Pancreas (tissue), 10 donors: Measurements from ENCODE around the gene STKLD1. TPM values are rescaled to one million over a fixed set of nuclear protein-coding genes. Genes with fewer than 3 reads are reported as not detected.

Experiments
- ATAC-seq, 4 donors: fragments of 200-7000 bp; cut with Tn5 transposase; one replicate each; pipeline versions ENCODE4 v1.8.0 to v1.9.1; 2020; ENCODE audit warnings: mild to moderate bottlenecking in 4 of 4, moderate library complexity in 4 of 4
- DNase-seq, 6 donors: peaks; one replicate each; pipeline ENCODE4 v3.0.0-alpha.2; 2020
- FAIRE-seq: peaks from 2 replicates; lab custom pipeline; 2012; peaks lifted over from hg19 to GRCh38; lab: Jason Lieb, UNC
- H3K27ac ChIP-seq, 4 donors: fragments of 200-600 bp; sonication (generic); 1 replicate in 3 of 4; 2 replicates in 1 of 4; pipeline versions ENCODE4 v1.5.0 to v1.8.0; 2020
- H3K27me3 ChIP-seq, 4 donors: fragments of 200-600 bp; one replicate each; pipeline ENCODE4 v1.8.0; 2021
- H3K36me3 ChIP-seq, 3 donors: fragments of 200-600 bp; sonication (generic) in 1 of 3; one replicate each; pipeline versions ENCODE4 v1.5.0 to v1.8.0; 2020 to 2021
- H3K4me1 ChIP-seq, 3 donors: fragments of 200-600 bp; one replicate each; pipeline ENCODE4 v1.8.0; 2021
- H3K4me3 ChIP-seq, 4 donors: fragments of 200-600 bp; sonication (generic) in 2 of 4; one replicate each; pipeline versions ENCODE4 v1.5.0 to v1.8.0; 2020 to 2021
- H3K9me3 ChIP-seq, 4 donors: fragments of 200-600 bp; one replicate each; pipeline ENCODE4 v1.8.0; 2021
- CTCF ChIP-seq, 4 donors: fragments of 200-600 bp; sonication (generic) in 3 of 4; IDR thresholded peaks; one replicate each; pipeline versions ENCODE4 v1.5.0 to v1.8.0; 2021; ENCODE audit warnings: antibody characterized with exemption in 4 of 4
- WGBS, 2 donors: extraction: QIAGEN DNeasy Blood & Tissue Kit; methylation state at CpG; one replicate each; pipeline ENCODE4 v1.1.7; 2013; 5-methylcytosine and 5-hydroxymethylcytosine counted together
- intact Hi-C, 3 donors: fragments of 100-400 bp; cut with DNase I; formaldehyde crosslinking; loops; one replicate each; pipeline versions ENCODE4 v1.11.1 to v1.14.2; 2022
- polyA plus RNA-seq, 2 donors: library from polyadenylated mRNA; stranded (reverse); fragments of 200-250 nt; gene quantifications; one replicate each; pipeline ENCODE4 v1.2.3, GENCODE V29; 2013
- total RNA-seq, 6 donors: library from RNA; stranded (reverse); fragmentation: NEBNext Ultra II Directional in 4 of 6; extraction: Animal tissue kit (Norgen Biotek cat#: 25700) in 4 of 6; gene quantifications; one replicate each; pipeline versions ENCODE4 v1.2.1 to v1.2.4, GENCODE V29; 2021 to 2023
- donor health status: healthy with polysubstance abuse.
- donor health status: DM: no; HTN: no; CAD: no; lungs with moderate emphysema.
- donor health status: DM: no; HTN: no; CAD: no.
- donor health status: control.
- donor health status: control.
- donor health status: Bipolar disorder and iron deficiency.
- donor health status: DM: yes; HTN: yes; CAD: no.
- donor health status: DM: no; HTN: no; CAD: no.
- donor health status: DM: no; HTN: no; CAD: no.
- donor health status: DM: yes; HTN: yes; CAD: no.

The STKLD1 gene
- total and polyA plus RNA-seq, 8 donors = 0.31 to 3.1 (median 0.76) TPM

GRCh38 chr9:133340256-133340655 lies 35.9 kb upstream of the STKLD1 start:
- Histone ChIP-seq H3K4me1 (no peaks in the 10 kb centered on the region), H3K27me3 (no peaks in the 10 kb centered on the region), H3K36me3 (peaks cover 0 to 35% (median 9%) of the 10 kb centered on the region in 3 donors), H3K27ac (no peak overlapping the region), H3K9me3 (no peaks in the 10 kb centered on the region), H3K4me3 (no peak overlapping the region)
- DNase-seq (peak in 1 of 6 donors; percentile 19), ATAC-seq (no peak), FAIRE-seq (no peak)
- no peak for TF ChIP-seq CTCF (IDR thresholded peaks at IDR 0.05)
- 76 to 86% methylated on average over 3 of the region's 3 CpGs for WGBS, 2 donors
- intact Hi-C loops = no loop called here

GRCh38 chr9:133340916-133341315 lies 35.2 kb upstream of the STKLD1 start:
- TF ChIP-seq CTCF (IDR thresholded peaks at IDR 0.05) = no peak
- no peak overlapping the region for H3K27ac ChIP-seq
- H3K4me3 ChIP-seq = no peak overlapping the region
- ATAC-seq (no peak), FAIRE-seq (no peak), DNase-seq (peak in 2 of 6 donors; percentile 10 to 56)
- H3K9me3 ChIP-seq = no peaks in the 10 kb centered on the region
- H3K4me1 ChIP-seq = no peaks in the 10 kb centered on the region
- peaks cover 0 to 35% (median 9%) of the 10 kb centered on the region in 3 donors for H3K36me3 ChIP-seq
- intact Hi-C loops = no loop called here
- no peaks in the 10 kb centered on the region for H3K27me3 ChIP-seq
- 88 to 91% methylated on average over 13 of the region's 13 CpGs for WGBS, 2 donors

DNA sequence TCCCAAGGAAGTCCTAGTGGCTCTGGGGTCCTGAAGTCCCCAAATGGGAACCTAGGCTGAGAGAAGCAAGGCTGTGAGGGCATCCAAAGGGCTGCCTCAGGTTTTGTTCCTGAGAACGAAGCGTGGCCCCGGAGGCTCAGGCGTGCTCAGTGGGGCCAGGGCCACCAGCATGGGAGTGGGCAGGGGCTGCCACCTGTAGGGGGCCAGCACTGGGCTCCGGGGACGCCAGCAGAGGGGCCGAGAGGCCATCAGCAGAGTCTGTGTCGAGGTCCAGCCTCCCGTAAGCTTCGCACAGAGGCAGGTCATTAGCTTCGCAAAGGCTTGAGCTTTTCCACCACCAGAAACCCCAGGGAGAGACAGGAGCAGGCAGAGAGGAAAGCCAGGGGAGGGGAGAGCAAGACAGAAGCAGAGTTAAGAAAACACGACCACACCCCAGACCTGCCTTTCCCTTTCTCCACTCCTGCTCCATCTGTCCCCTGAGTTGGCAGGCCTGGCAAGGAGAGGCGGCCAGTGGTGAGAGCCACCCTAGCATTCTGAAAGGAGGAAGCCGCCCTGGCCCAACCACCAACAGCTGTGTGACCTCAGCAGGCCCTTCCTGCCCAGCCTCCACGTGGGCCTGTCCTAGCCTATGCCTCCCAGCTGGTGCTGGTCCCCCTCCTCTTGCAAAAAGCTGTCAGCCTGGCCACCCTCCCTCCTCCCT lies 34.6 kb upstream of the STKLD1 start:
- WGBS, 2 donors = 87 to 94% methylated on average over 15 of the region's 15 CpGs
- FAIRE-seq = no peak
- Histone ChIP-seq H3K36me3 (peaks cover 0 to 35% (median 9%) of the 10 kb centered on the region in 3 donors), H3K27ac (no peak overlapping the region), H3K4me3 (no peak overlapping the region), H3K9me3 (no peaks in the 10 kb centered on the region), H3K27me3 (no peaks in the 10 kb centered on the region), H3K4me1 (peaks cover 0 to 2% (median under 1%) of the 10 kb centered on the region in 3 donors)
- no peak for TF ChIP-seq CTCF (IDR thresholded peaks at IDR 0.05)
- DNase-seq = peak in 3 of 6 donors; percentile 12 to 59 (median 51)
- intact Hi-C loops = no loop called here
- peak in 3 of 4 donors; percentile 27 to 73 (median 48) for ATAC-seq

- peak in 1 of 6 donors; percentile 58 for DNase-seq
- Histone ChIP-seq H3K4me3 (no peak overlapping the region), H3K9me3 (no peaks in the 10 kb centered on the region), H3K36me3 (peaks cover 0 to 35% (median 9%) of the 10 kb centered on the region in 3 donors), H3K27me3 (no peaks in the 10 kb centered on the region), H3K27ac (no peak overlapping the region), H3K4me1 (peaks cover 0 to 6% (median 5%) of the 10 kb centered on the region in 3 donors)
- intact Hi-C loops = no loop called here
- no peak for TF ChIP-seq CTCF (IDR thresholded peaks at IDR 0.05)
- WGBS, 2 donors = 84 to 90% methylated on average over 12 of the region's 12 CpGs
- no peak for ATAC-seq
- FAIRE-seq = no peak
These were observed 34.1 kb upstream of the STKLD1 start for GRCh38 chr9:133342069-133342406.

- intact Hi-C loops = no loop called here
- H3K4me3 ChIP-seq = no peak overlapping the region
- peak in 3 of 6 donors; percentile 11 to 66 (median 41) for DNase-seq
- H3K27me3 ChIP-seq = no peaks in the 10 kb centered on the region
- peaks cover 0 to 35% (median 9%) of the 10 kb centered on the region in 3 donors for H3K36me3 ChIP-seq
- H3K4me1 ChIP-seq = peaks cover 0 to 6% (median 5%) of the 10 kb centered on the region in 3 donors
- no peak for ATAC-seq
- no peak for FAIRE-seq
- H3K9me3 ChIP-seq = no peaks in the 10 kb centered on the region
- no peak for TF ChIP-seq CTCF (IDR thresholded peaks at IDR 0.05)
- WGBS, 2 donors = 88% methylated on average over 11 of the region's 11 CpGs
- no peak overlapping the region for H3K27ac ChIP-seq
These were observed 33.6 kb upstream of the STKLD1 start for GRCh38 chr9:133342570-133342969.
